H1 (cell line): ENCODE results near the gene SLC17A5. TPM values are rescaled to one million over a fixed set of nuclear protein-coding genes. Genes with fewer than 3 reads are reported as not detected.

ENCODE experiments used
- CTCF ChIA-PET: fragments of 300-600 bp; sonication (Branson Sonifier 250); formaldehyde crosslinking; loops from one replicate; lab custom pipeline; 2021; ENCODE audit not compliant: partially characterized antibody; lab: Charles Lee
- POLR2A ChIA-PET: fragments of 300-600 bp; sonication (Branson Sonifier 250); formaldehyde crosslinking; loops from one replicate; lab custom pipeline; 2021; ENCODE audit warnings: inconsistent platforms; ENCODE audit not compliant: partially characterized antibody; lab: Charles Lee
- DNase-seq, 2 experiments: peaks; one replicate each; pipeline versions ENCODE4 v3.0.0 to v3.0.0-alpha.2; 2010 to 2022; ENCODE audit warnings: low spot score in 2 of 2, low read depth in 1 of 2, mixed read lengths in 1 of 2
- FAIRE-seq: peaks from 2 replicates; lab custom pipeline; 2011; peaks lifted over from hg19 to GRCh38; lab: Jason Lieb, UNC
- H2AFZ ChIP-seq: 2 replicates; pipeline ENCODE4 v1.8.1; 2012; ENCODE audit warnings: low read length, inconsistent platforms
- H2AK5ac ChIP-seq: 2 replicates; pipeline ENCODE4 v1.6.1; 2013; ENCODE audit warnings: low read depth, low read length
- H2BK120ac ChIP-seq: replicated peaks from 2 replicates; pipeline ENCODE3; 2013; ENCODE audit warnings: low read depth, low read length, inconsistent platforms
- H2BK12ac ChIP-seq: 2 replicates; pipeline ENCODE4 v1.6.1; 2013; ENCODE audit warnings: low read depth, low read length
- H2BK15ac ChIP-seq: 2 replicates; pipeline ENCODE4 v1.6.1; 2013; ENCODE audit warnings: low read length
- H2BK20ac ChIP-seq: 2 replicates; pipeline ENCODE4 v1.6.1; 2013; ENCODE audit warnings: low read length
- H2BK5ac ChIP-seq: 2 replicates; pipeline ENCODE4 v1.6.1; 2013; ENCODE audit warnings: low read depth, low read length
- H3K14ac ChIP-seq: 2 replicates; pipeline ENCODE4 v1.6.1; 2013; ENCODE audit warnings: inconsistent platforms; ENCODE audit not compliant: insufficient read length
- H3K18ac ChIP-seq: 2 replicates; pipeline ENCODE4 v1.6.1; 2013; ENCODE audit warnings: low read length; ENCODE audit errors: extremely low read depth
- H3K23ac ChIP-seq: 2 replicates; pipeline ENCODE4 v1.6.1; 2013; ENCODE audit warnings: inconsistent platforms; ENCODE audit not compliant: insufficient read length
- H3K23me2 ChIP-seq: 2 replicates; pipeline ENCODE4 v1.6.1; 2013; ENCODE audit warnings: low read depth, low read length
- H3K27ac ChIP-seq: 2 replicates; pipeline ENCODE4 v1.6.1; 2011; ENCODE audit warnings: low read depth, low read length, inconsistent platforms
- H3K27me3 ChIP-seq, 4 experiments: replicated peaks in 1 of 4; 1 replicate in 1 of 4; 2 replicates in 3 of 4; pipeline versions ENCODE4 v1.6.1 to v1.8.1; 2011 to 2013; ENCODE audit warnings: low read length in 3 of 4, mild to moderate bottlenecking in 3 of 4, inconsistent platforms in 2 of 4, mixed read lengths in 2 of 4, moderate library complexity in 1 of 4; ENCODE audit not compliant: control insufficient read depth in 3 of 4, insufficient read depth in 3 of 4; ENCODE audit errors: extremely low read depth in 1 of 4
- H3K36me3 ChIP-seq, 4 experiments: 2 replicates each; pipeline versions ENCODE4 v1.6.1 to v1.8.1; 2011 to 2013; ENCODE audit warnings: mild to moderate bottlenecking in 4 of 4, low read length in 3 of 4, moderate library complexity in 2 of 4, control low read depth in 1 of 4, inconsistent platforms in 1 of 4; ENCODE audit not compliant: insufficient read depth in 4 of 4, control insufficient read depth in 2 of 4
- H3K4ac ChIP-seq: replicated peaks from 2 replicates; pipeline ENCODE3; 2013; ENCODE audit warnings: low read length, low read depth, mixed read lengths, inconsistent platforms; ENCODE audit not compliant: insufficient read length
- H3K4me1 ChIP-seq, 4 experiments: replicated peaks in 1 of 4; 1 replicate in 1 of 4; 2 replicates in 3 of 4; pipeline versions ENCODE4 v1.6.1 to v1.8.1; 2011 to 2013; ENCODE audit warnings: low read length in 3 of 4, inconsistent platforms in 2 of 4, mixed read lengths in 1 of 4; ENCODE audit not compliant: insufficient read depth in 4 of 4, control insufficient read depth in 3 of 4
- H3K4me2 ChIP-seq, 2 experiments: 2 replicates each; pipeline versions ENCODE4 v1.6.1 to v1.8.1; 2011 to 2013; ENCODE audit warnings: low read depth in 2 of 2, low read length in 2 of 2, control low read depth in 1 of 2, inconsistent platforms in 1 of 2, mild to moderate bottlenecking in 1 of 2; ENCODE audit not compliant: insufficient read depth in 1 of 2
- H3K4me3 ChIP-seq, 4 experiments: fragments of 200-600, 300-600 bp in 1 of 4; sonication (generic), shearing (Covaris generic), sonication (Bioruptor Twin) in 1 of 4; 2 replicates each; pipeline versions ENCODE4 v1.5.1 to v1.8.1; 2011 to 2016; ENCODE audit warnings: low read length in 4 of 4, low read depth in 3 of 4, control low read depth in 2 of 4, inconsistent platforms in 2 of 4, mild to moderate bottlenecking in 2 of 4, mixed read lengths in 1 of 4, moderate library complexity in 1 of 4; ENCODE audit not compliant: insufficient read depth in 2 of 4; ENCODE audit errors: extremely low read depth in 1 of 4
- H3K56ac ChIP-seq: replicated peaks from 2 replicates; pipeline ENCODE3; 2013; ENCODE audit warnings: low read depth, mild to moderate bottlenecking, mixed read lengths, low read length, inconsistent platforms; ENCODE audit not compliant: insufficient read length
- H3K79me1 ChIP-seq: 2 replicates; pipeline ENCODE4 v1.6.1; 2013; ENCODE audit warnings: low read depth, low read length, control low read depth
- H3K79me2 ChIP-seq, 2 experiments: 2 replicates each; pipeline versions ENCODE4 v1.6.1 to v1.8.1; 2012 to 2013; ENCODE audit warnings: low read length in 2 of 2, mild to moderate bottlenecking in 2 of 2, inconsistent platforms in 1 of 2; ENCODE audit not compliant: insufficient read depth in 2 of 2, control insufficient read depth in 1 of 2
- H3K9ac ChIP-seq, 4 experiments: replicated peaks in 1 of 4; 1 replicate in 1 of 4; 2 replicates in 3 of 4; pipeline versions ENCODE4 v1.6.1 to v1.8.1; 2011 to 2013; ENCODE audit warnings: low read depth in 3 of 4, low read length in 3 of 4, control low read depth in 2 of 4, mild to moderate bottlenecking in 2 of 4, moderate library complexity in 2 of 4, inconsistent platforms in 1 of 4; ENCODE audit errors: extremely low read depth in 1 of 4
- H3K9me3 ChIP-seq, 2 experiments: 2 replicates each; pipeline versions ENCODE4 v1.6.1 to v1.8.1; 2012 to 2013; ENCODE audit warnings: mild to moderate bottlenecking in 2 of 2, moderate library complexity in 2 of 2, control low read depth in 1 of 2, inconsistent platforms in 1 of 2, low read depth in 1 of 2, low read length in 1 of 2, mixed read lengths in 1 of 2; ENCODE audit not compliant: insufficient read depth in 2 of 2
- H4K20me1 ChIP-seq, 2 experiments: replicated peaks in 1 of 2; 2 replicates each; pipeline versions ENCODE3 to v1.8.1; 2011 to 2013; ENCODE audit warnings: inconsistent platforms in 2 of 2, low read length in 2 of 2, mild to moderate bottlenecking in 1 of 2; ENCODE audit not compliant: insufficient read depth in 2 of 2, control insufficient read depth in 1 of 2
- H4K5ac ChIP-seq: 2 replicates; pipeline ENCODE4 v1.6.1; 2013; ENCODE audit warnings: low read length, low read depth, mixed read lengths, inconsistent platforms; ENCODE audit not compliant: insufficient read length
- H4K8ac ChIP-seq: 2 replicates; pipeline ENCODE4 v1.8.0; 2013; ENCODE audit warnings: mild to moderate bottlenecking, moderate library complexity, low read length, inconsistent platforms; ENCODE audit not compliant: insufficient read depth; ENCODE audit errors: extremely low read depth
- H4K91ac ChIP-seq: replicated peaks from 2 replicates; pipeline ENCODE3; 2013; ENCODE audit warnings: low read length, mixed read lengths, inconsistent platforms; ENCODE audit not compliant: insufficient read length
- CBX5 ChIP-seq: fragments of 300-800, 300-1000 bp; sonication (generic); IDR thresholded peaks from 2 replicates; pipeline ENCODE4 v1.7.1; 2016; ENCODE audit warnings: antibody characterized with exemption, low read length, low read depth
- GABPA ChIP-seq: IDR thresholded peaks from 2 replicates; pipeline ENCODE4 v1.6.1; 2011; ENCODE audit warnings: mild to moderate bottlenecking, low read length, moderate library complexity, borderline replicate concordance; ENCODE audit not compliant: insufficient read depth
- KDM1A ChIP-seq: fragments of 200-600, 300-600 bp; sonication (generic); IDR thresholded peaks from 2 replicates; pipeline ENCODE4 v1.7.1; 2016; ENCODE audit warnings: mild to moderate bottlenecking, low read length, borderline replicate concordance
- MAFK ChIP-seq: IDR thresholded peaks from 2 replicates; pipeline ENCODE4 v1.6.1; 2012; ENCODE audit warnings: low read depth, mild to moderate bottlenecking, improper control_type of control experiment, low read length
- SIRT6 ChIP-seq: IDR thresholded peaks from one replicate; pipeline ENCODE4 v1.7.1; 2012; ENCODE audit warnings: low read length, inconsistent platforms
- WGBS, 2 experiments: shearing (Covaris generic) in 1 of 2; methylation state at CpG; one replicate each; pipeline versions ENCODE4 v1.1.6 to v1.1.7; 2013 to 2015; ENCODE audit warnings: low lambda C conversion rate in 2 of 2, mixed read lengths in 2 of 2, inconsistent platforms in 1 of 2, low coverage in 1 of 2, missing lambda C conversion rate in 1 of 2; ENCODE audit not compliant: insufficient replicate concordance in 2 of 2, insufficient coverage in 1 of 2, insufficient read length in 1 of 2; ENCODE audit errors: extremely low coverage in 1 of 2, missing lambda C conversion rate in 1 of 2; 5-methylcytosine and 5-hydroxymethylcytosine counted together
- polyA plus RNA-seq, 7 experiments: library from polyadenylated mRNA; depleted of rRNA in 3 of 7; stranded (reverse) in 5 of 7; unstranded in 2 of 7; fragments of >200 nt in 5 of 7; fragments of 200-250 nt in 2 of 7; gene quantifications; 1 replicate in 5 of 7; 2 replicates in 1 of 7; 4 replicates in 1 of 7; pipeline versions ENCODE4 v1.2.1 to v1.2.3, GENCODE V29; 2011 to 2013; ENCODE audit warnings: missing spikeins in 2 of 7, mixed read lengths in 2 of 7
- total RNA-seq: library from RNA; stranded (reverse); fragmentation: NEBNext Ultra II Directional; extraction: Animal tissue kit (Norgen Biotek cat#: 25700); gene quantifications from 2 replicates; pipeline ENCODE4 v1.2.1, GENCODE V29; 2021

Gene SLC17A5
- total and polyA plus RNA-seq, 2 of the 8 experiments (the other 6 are each of a cell fraction or from before 2014, with no cell fraction given): 11.0 to 11.9 TPM

DNA sequence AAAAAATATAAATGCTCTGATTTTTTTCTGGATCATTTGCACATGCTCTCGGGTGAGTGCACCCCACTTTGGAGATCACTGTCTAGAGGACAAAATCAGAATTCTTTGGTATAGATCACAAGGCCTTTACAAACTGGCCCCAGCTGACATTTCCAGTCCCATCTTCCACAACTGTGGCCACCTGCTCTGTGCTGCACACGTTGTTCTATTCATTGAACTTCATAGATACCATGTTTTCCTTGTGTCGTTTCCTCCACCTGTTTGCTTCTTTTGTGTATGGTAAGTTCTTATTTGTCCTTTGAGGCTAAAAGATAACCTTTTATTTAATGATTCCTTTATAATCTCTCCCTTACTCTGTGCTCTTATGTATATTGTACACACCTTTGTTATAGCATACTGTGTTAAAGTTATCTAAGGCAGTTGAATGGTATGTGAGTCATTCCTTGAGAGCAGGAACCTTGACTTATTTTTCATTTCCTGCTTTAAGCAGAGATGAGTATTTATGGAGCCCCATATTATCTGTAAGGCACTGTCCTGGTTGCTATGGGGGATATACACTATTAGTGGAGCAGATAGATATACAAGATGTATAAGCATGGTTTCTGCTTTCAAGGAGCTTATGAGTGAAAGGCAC lies 12.0 kb upstream of the SLC17A5 start:
- no peak overlapping the region for H2BK5ac ChIP-seq
- H3K4me3 ChIP-seq: no peak overlapping the region
- 78% methylated on average over 3 of the region's 3 CpGs; no CpG with 5 or more reads in 1 of the 2 experiments for WGBS, 2 experiments
- no peak overlapping the region for H3K4ac ChIP-seq
- no peak for FAIRE-seq
- DNase-seq: no peak
- no peaks in the 10 kb centered on the region for H4K20me1 ChIP-seq
- H2BK15ac ChIP-seq: no peak overlapping the region
- no peak overlapping the region for H4K91ac ChIP-seq
- no peak overlapping the region for H2BK12ac ChIP-seq
- no peaks in the 10 kb centered on the region for H3K79me1 ChIP-seq
- POLR2A ChIA-PET: interaction anchor here (1.6 kb wide), 1 partner anchor 11 kb away, joined by 5 read pairs; the partner anchor contains the start of gene SLC17A5
- H3K18ac ChIP-seq: no peak overlapping the region
- H3K79me2 ChIP-seq: no peaks in the 10 kb centered on the region
- no peaks in the 10 kb centered on the region for H3K23me2 ChIP-seq
- H3K4me1 ChIP-seq: no peaks in the 10 kb centered on the region
- no peaks in the 10 kb centered on the region for H3K36me3 ChIP-seq
- H2AFZ ChIP-seq: no peak overlapping the region
- H2BK120ac ChIP-seq: no peak overlapping the region
- no peak overlapping the region for H3K4me2 ChIP-seq
- H4K8ac ChIP-seq: no peak overlapping the region
- no peak overlapping the region for H3K23ac ChIP-seq
- H3K9me3 ChIP-seq: peaks cover 0 to 5% of the 10 kb centered on the region in 2 experiments; a peak in 1 of 4 replicates
- no peak overlapping the region for H3K9ac ChIP-seq
- TF ChIP-seq SIRT6 (no peak), MAFK (no peak), CBX5 (no peak), GABPA (no peak), KDM1A (no peak)
- TF ChIP-seq, all 59 proteins: peak for 0
- Histone ChIP-seq H3K27ac (no peak overlapping the region), H3K56ac (no peak overlapping the region), H2AK5ac (no peak overlapping the region), H2BK20ac (no peak overlapping the region), H3K27me3 (no peaks in the 10 kb centered on the region), H4K5ac (no peak overlapping the region), H3K14ac (no peak overlapping the region)
- CTCF ChIA-PET: interaction anchor here (0.9 to 1.2 kb wide), 2 partner anchors 10 to 67 kb away, joined by 4 to 5 read pairs; no protein-coding TSS in a partner anchor
